Mucosa of stomach (tissue), 1 donor: ENCODE data around the gene PTPN3.

Experiments
- H3K27me3 ChIP-seq: one replicate; pipeline ENCODE4 v1.7.0; 2013; ENCODE audit warnings: mild to moderate bottlenecking, low read length; ENCODE audit not compliant: control insufficient read depth, insufficient read depth
- H3K36me3 ChIP-seq: one replicate; pipeline ENCODE4 v1.7.0; 2013; ENCODE audit warnings: low read length; ENCODE audit not compliant: control insufficient read depth, insufficient read depth
- H3K4me1 ChIP-seq: one replicate; pipeline ENCODE4 v1.7.0; 2013; ENCODE audit warnings: mild to moderate bottlenecking, low read length; ENCODE audit not compliant: control insufficient read depth, insufficient read depth
- H3K4me3 ChIP-seq: one replicate; pipeline ENCODE4 v1.7.0; 2013; ENCODE audit warnings: low read length
- H3K9ac ChIP-seq: one replicate; pipeline ENCODE4 v1.7.0; 2013; ENCODE audit warnings: mild to moderate bottlenecking, low read length, moderate library complexity
- H3K9me3 ChIP-seq: one replicate; pipeline ENCODE4 v1.7.0; 2013; ENCODE audit warnings: mild to moderate bottlenecking, low read length, moderate library complexity; ENCODE audit not compliant: control insufficient read depth
- donor health status: Pancreatic carcinoma.

Gene PTPN3

GRCh38 chr9:109471475-109472393 lies 26.4 kb downstream of the PTPN3 start:
- Histone ChIP-seq H3K36me3 (no peaks in the 10 kb centered on the region), H3K9me3 (no peaks in the 10 kb centered on the region), H3K4me1 (peaks cover 37% of the 10 kb centered on the region), H3K27me3 (no peaks in the 10 kb centered on the region), H3K4me3 (no peak overlapping the region), H3K9ac (no peak overlapping the region)

- H3K36me3 ChIP-seq: no peaks in the 10 kb centered on the region
- peaks cover 21% of the 10 kb centered on the region for H3K4me1 ChIP-seq
- no peaks in the 10 kb centered on the region for H3K9me3 ChIP-seq
- no peak overlapping the region for H3K9ac ChIP-seq
- H3K4me3 ChIP-seq: no peak overlapping the region
- no peaks in the 10 kb centered on the region for H3K27me3 ChIP-seq
These were observed 28.3 kb downstream of the PTPN3 start for GRCh38 chr9:109469646-109470358.

- no peaks in the 10 kb centered on the region for H3K9me3 ChIP-seq
- H3K4me3 ChIP-seq: no peak overlapping the region
- no peaks in the 10 kb centered on the region for H3K36me3 ChIP-seq
- no peaks in the 10 kb centered on the region for H3K27me3 ChIP-seq
- no peak overlapping the region for H3K9ac ChIP-seq
- H3K4me1 ChIP-seq: peaks cover 15% of the 10 kb centered on the region
These were observed 29.2 kb downstream of the PTPN3 start for GRCh38 chr9:109468927-109469326.

GRCh38 chr9:109467936-109468335 lies 30.2 kb downstream of the PTPN3 start:
- Histone ChIP-seq H3K9me3 (no peaks in the 10 kb centered on the region), H3K27me3 (no peaks in the 10 kb centered on the region), H3K4me1 (peaks cover 13% of the 10 kb centered on the region), H3K36me3 (no peaks in the 10 kb centered on the region), H3K4me3 (no peak overlapping the region), H3K9ac (no peak overlapping the region)

GRCh38 chr9:109466623-109467590 lies 31.2 kb downstream of the PTPN3 start:
- no peaks in the 10 kb centered on the region for H3K9me3 ChIP-seq
- no peak overlapping the region for H3K4me3 ChIP-seq
- no peaks in the 10 kb centered on the region for H3K27me3 ChIP-seq
- H3K4me1 ChIP-seq: peaks cover 11% of the 10 kb centered on the region
- H3K9ac ChIP-seq: no peak overlapping the region
- no peaks in the 10 kb centered on the region for H3K36me3 ChIP-seq

GRCh38 chr9:109463924-109464625 lies 34.0 kb downstream of the PTPN3 start:
- Histone ChIP-seq H3K9ac (no peak overlapping the region), H3K4me3 (no peak overlapping the region), H3K9me3 (no peaks in the 10 kb centered on the region), H3K4me1 (no peaks in the 10 kb centered on the region), H3K27me3 (no peaks in the 10 kb centered on the region), H3K36me3 (no peaks in the 10 kb centered on the region)

GRCh38 chr9:109460576-109460975 lies 37.5 kb downstream of the PTPN3 start:
- Histone ChIP-seq H3K9ac (no peak overlapping the region), H3K4me3 (no peak overlapping the region), H3K9me3 (no peaks in the 10 kb centered on the region), H3K27me3 (no peaks in the 10 kb centered on the region), H3K36me3 (peaks cover 5% of the 10 kb centered on the region), H3K4me1 (no peaks in the 10 kb centered on the region)

- Histone ChIP-seq H3K9ac (no peak overlapping the region), H3K4me1 (peaks cover 5% of the 10 kb centered on the region), H3K36me3 (peaks cover 9% of the 10 kb centered on the region), H3K9me3 (no peaks in the 10 kb centered on the region), H3K27me3 (no peaks in the 10 kb centered on the region), H3K4me3 (no peak overlapping the region)
These were observed 38.7 kb downstream of the PTPN3 start for GRCh38 chr9:109459423-109459822.

GRCh38 chr9:109458453-109459211 lies 39.5 kb downstream of the PTPN3 start:
- Histone ChIP-seq H3K4me1 (peaks cover 13% of the 10 kb centered on the region), H3K9me3 (no peaks in the 10 kb centered on the region), H3K9ac (no peak overlapping the region), H3K36me3 (peaks cover 9% of the 10 kb centered on the region), H3K27me3 (no peaks in the 10 kb centered on the region), H3K4me3 (no peak overlapping the region)

- H3K4me3 ChIP-seq: no peak overlapping the region
- H3K9me3 ChIP-seq: no peaks in the 10 kb centered on the region
- H3K9ac ChIP-seq: no peak overlapping the region
- peaks cover 9% of the 10 kb centered on the region for H3K36me3 ChIP-seq
- no peaks in the 10 kb centered on the region for H3K27me3 ChIP-seq
- H3K4me1 ChIP-seq: peaks cover 18% of the 10 kb centered on the region
These were observed 41.3 kb downstream of the PTPN3 start for GRCh38 chr9:109456811-109457210.

- H3K9me3 ChIP-seq: no peaks in the 10 kb centered on the region
- H3K4me1 ChIP-seq: peaks cover 18% of the 10 kb centered on the region
- no peak overlapping the region for H3K9ac ChIP-seq
- peaks cover 9% of the 10 kb centered on the region for H3K36me3 ChIP-seq
- no peak overlapping the region for H3K4me3 ChIP-seq
- no peaks in the 10 kb centered on the region for H3K27me3 ChIP-seq
These were observed 42.2 kb downstream of the PTPN3 start for GRCh38 chr9:109455861-109456260.
